GM23338 (cell line): Measurements from ENCODE around the gene SDHAF3. TPM values are rescaled to one million over a fixed set of nuclear protein-coding genes. Genes with fewer than 3 reads are reported as not detected.
"Not testable (repeated sequence)": the region's sequence is repeated elsewhere in the genome, so short reads cannot be mapped to it uniquely, and the experiment has no call there.

Experiments
- ATAC-seq: fragments of 200-7000 bp; cut with Tn5 transposase; 3 replicates; pipeline ENCODE4 v1.9.1; 2020
- DNase-seq: peaks from one replicate; pipeline ENCODE4 v3.0.0-alpha.2; 2015; ENCODE audit warnings: low spot score
- H2AFZ ChIP-seq: fragments of 200-600 bp; sonication (generic); 2 replicates; pipeline ENCODE4 v1.8.0; 2016; ENCODE audit warnings: antibody characterized with exemption, mild to moderate bottlenecking, moderate library complexity
- H3F3A ChIP-seq: fragments of 200-600 bp; sonication (generic); replicated peaks from 2 replicates; pipeline ENCODE4 v1.8.0; 2017; ENCODE audit warnings: antibody characterized with exemption, mixed run types, low read depth
- H3K27ac ChIP-seq: fragments of 200-600 bp; sonication (generic); 2 replicates; pipeline ENCODE4 v1.6.1; 2016; ENCODE audit warnings: low read depth
- H3K27me3 ChIP-seq: fragments of 200-600 bp; sonication (generic); 2 replicates; pipeline ENCODE4 v1.8.0; 2016; ENCODE audit warnings: mild to moderate bottlenecking, mixed run types, moderate library complexity; ENCODE audit not compliant: insufficient read depth
- H3K36me3 ChIP-seq: fragments of 200-600 bp; sonication (generic); 2 replicates; pipeline ENCODE4 v1.8.0; 2016; ENCODE audit warnings: mild to moderate bottlenecking; ENCODE audit not compliant: insufficient read depth
- H3K4me1 ChIP-seq: fragments of 200-600 bp; sonication (generic); 2 replicates; pipeline ENCODE4 v1.8.0; 2016; ENCODE audit warnings: mild to moderate bottlenecking, moderate library complexity; ENCODE audit not compliant: insufficient read depth
- H3K4me2 ChIP-seq: fragments of 200-600 bp; sonication (generic); 2 replicates; pipeline ENCODE4 v1.7.1; 2017; ENCODE audit warnings: mixed run types
- H3K4me3 ChIP-seq: fragments of 200-600 bp; sonication (generic); 2 replicates; pipeline ENCODE4 v1.6.1; 2016; ENCODE audit warnings: mixed run types
- H3K79me2 ChIP-seq: fragments of 200-600 bp; sonication (generic); replicated peaks from 2 replicates; pipeline ENCODE4 v1.8.0; 2017; ENCODE audit warnings: mild to moderate bottlenecking; ENCODE audit not compliant: insufficient read depth
- H3K9me2 ChIP-seq: fragments of 200-600 bp; sonication (generic); 2 replicates; pipeline ENCODE4 v1.8.0; 2017; ENCODE audit not compliant: insufficient read depth
- H4K20me1 ChIP-seq: fragments of 200-600 bp; sonication (generic); replicated peaks from 2 replicates; pipeline ENCODE4 v1.8.0; 2017; ENCODE audit warnings: mild to moderate bottlenecking; ENCODE audit not compliant: insufficient read depth
- H3K27ac Mint-ChIP-seq: 2 replicates; pipeline ENCODE4 v1.8.0; 2020; ENCODE audit warnings: inconsistent platforms, mild to moderate bottlenecking, moderate library complexity, mixed read lengths
- H3K27me3 Mint-ChIP-seq: 3 replicates; pipeline ENCODE4 v1.8.0; 2022; ENCODE audit warnings: low read depth, mild to moderate bottlenecking, moderate library complexity, mixed read lengths, inconsistent platforms; ENCODE audit not compliant: insufficient read depth, poor library complexity
- H3K36me3 Mint-ChIP-seq: 3 replicates; pipeline ENCODE4 v1.8.0; 2021; ENCODE audit warnings: low read depth, mild to moderate bottlenecking, inconsistent platforms, moderate library complexity, mixed read lengths
- H3K4me1 Mint-ChIP-seq: 3 replicates; pipeline ENCODE4 v1.8.0; 2020; ENCODE audit warnings: mild to moderate bottlenecking, inconsistent platforms, mixed read lengths
- H3K4me3 Mint-ChIP-seq: 3 replicates; pipeline ENCODE4 v1.8.0; 2021; ENCODE audit warnings: moderate library complexity, mild to moderate bottlenecking, inconsistent platforms, mixed read lengths
- H3K9me3 Mint-ChIP-seq: 3 replicates; pipeline ENCODE4 v1.8.0; 2020; ENCODE audit warnings: moderate library complexity, mild to moderate bottlenecking, inconsistent platforms, mixed read lengths
- CREB1 ChIP-seq: fragments of 250-450 bp; sonication (Bioruptor Pico); IDR thresholded peaks from 2 replicates; pipeline ENCODE4 v1.5.0; 2020; ENCODE audit warnings: low read depth, mild to moderate bottlenecking, moderate library complexity
- JUNB ChIP-seq: IDR thresholded peaks from one replicate; pipeline ENCODE4 v1.6.1; 2016; ENCODE audit warnings: antibody characterized with exemption; ENCODE audit not compliant: unreplicated experiment
- POLR2AphosphoS5 ChIP-seq: IDR thresholded peaks from 2 replicates; pipeline ENCODE4 v1.6.1; 2016; ENCODE audit warnings: antibody characterized with exemption, low read depth
- STAT1 ChIP-seq: IDR thresholded peaks from one replicate; pipeline ENCODE4 v1.6.1; 2016; ENCODE audit warnings: antibody characterized with exemption; ENCODE audit not compliant: unreplicated experiment
- polyA plus RNA-seq: library from polyadenylated mRNA; unstranded; fragments of >200 nt; fragmentation: Nextera tagmentation; extraction: Ambion mirVana; gene quantifications from 2 replicates; pipeline ENCODE4 v1.2.1, GENCODE V29; 2016
- total RNA-seq: library from RNA; depleted of rRNA; stranded (reverse); fragments of >200 nt; shearing (Covaris generic); gene quantifications from 2 replicates; pipeline ENCODE4 v1.2.3, GENCODE V29; 2014
- TF ChIP-seq, protein P1 (sequence below), 2 experiments: fragments of 200-600 bp in 1 of 2; sonication (generic) in 1 of 2; conservative IDR thresholded peaks; 2 replicates each; pipeline versions ENCODE4 v1.5.1 to v1.6.1; 2016 to 2017; ENCODE audit warnings: antibody characterized with exemption in 2 of 2, low read depth in 2 of 2, mild to moderate bottlenecking in 2 of 2, moderate library complexity in 1 of 2
- TF ChIP-seq, protein P2 (sequence below): IDR thresholded peaks from one replicate; pipeline ENCODE4 v1.6.1; 2018; ENCODE audit warnings: antibody characterized with exemption; ENCODE audit not compliant: unreplicated experiment

The SDHAF3 gene
- total and polyA plus RNA-seq, 2 experiments from 2014 or later: 35.5 to 123 TPM

DNA sequence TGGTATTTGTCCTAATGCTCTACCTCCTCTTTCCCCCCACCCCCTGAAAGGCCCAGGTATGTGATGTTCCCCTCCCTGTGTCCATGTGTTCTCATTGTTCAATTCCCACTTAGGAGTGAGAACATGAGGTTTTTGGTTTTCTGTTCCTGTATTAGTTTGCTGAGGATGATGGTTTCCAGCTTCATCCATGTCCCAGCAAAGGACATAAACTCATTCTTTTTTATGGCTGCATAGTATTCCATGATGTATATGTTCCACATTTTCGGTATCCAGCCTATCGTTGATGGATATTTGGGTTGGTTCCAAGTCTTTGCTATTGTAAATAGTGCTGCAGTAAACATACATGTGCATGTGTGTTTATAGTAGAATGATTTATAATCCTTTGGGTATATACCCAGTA lies 5.6 kb downstream of the SDHAF3 start:
- H3K4me1 ChIP-seq: peaks cover 18% of the 10 kb centered on the region
- H3K36me3 ChIP-seq, H3K27me3 Mint-ChIP-seq, H4K20me1 ChIP-seq, H2AFZ ChIP-seq, H3K4me3 ChIP-seq, H3K27me3 ChIP-seq, ATAC-seq, DNase-seq, H3F3A ChIP-seq, H3K4me2 ChIP-seq, H3K9me3 Mint-ChIP-seq, H3K27ac Mint-ChIP-seq, H3K27ac ChIP-seq, H3K9me2 ChIP-seq, H3K4me3 Mint-ChIP-seq: not testable (repeated sequence)
- H3K4me1 Mint-ChIP-seq: peaks cover 33% of the 10 kb centered on the region
- H3K79me2 ChIP-seq: peaks cover 100% of the 10 kb centered on the region
- H3K36me3 Mint-ChIP-seq: peaks cover 20% of the 10 kb centered on the region; the same call in 2 of the 3 replicates

DNA sequence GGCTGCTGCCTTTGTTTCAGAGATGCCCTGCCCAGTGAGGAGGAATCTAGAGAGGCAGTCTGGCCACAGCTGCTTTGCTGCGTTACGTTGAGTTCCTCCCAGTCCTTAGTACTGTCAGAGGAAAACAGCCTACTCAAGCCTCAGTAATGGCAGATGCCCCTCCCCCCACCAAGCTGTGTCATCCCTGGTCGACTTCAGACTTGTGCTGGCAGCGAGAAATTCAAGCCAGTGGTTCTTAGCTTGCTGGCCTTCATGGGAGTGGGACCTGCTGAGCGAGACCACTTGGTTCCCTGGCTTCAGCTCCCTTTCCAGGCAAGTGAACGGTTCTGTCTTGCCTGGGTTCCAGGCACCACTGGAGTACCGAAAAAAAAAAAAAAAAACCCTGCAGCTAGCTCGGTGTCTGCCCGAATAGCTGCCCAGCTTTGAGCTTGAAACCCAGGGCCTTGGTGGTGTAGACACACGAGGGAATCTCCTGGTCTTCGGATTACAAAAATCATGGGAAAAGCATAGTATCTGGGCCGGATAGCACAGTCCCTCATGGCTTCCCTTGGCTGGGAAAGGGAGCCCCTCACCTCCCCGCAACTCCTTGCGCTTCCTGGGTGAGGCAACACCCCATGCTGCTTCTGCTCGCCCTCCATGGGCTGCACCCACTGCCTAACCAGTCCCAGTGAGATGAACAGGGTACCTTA lies 9.1 kb downstream of the SDHAF3 start:
- TF ChIP-seq JUNB (no peak), STAT1 (no peak), CREB1 (CRISPR knock-in tag) (peak; percentile 39; the same call in 1 of the 2 replicates), POLR2AphosphoS5 (no peak)
- TF ChIP-seq, protein P1, sequence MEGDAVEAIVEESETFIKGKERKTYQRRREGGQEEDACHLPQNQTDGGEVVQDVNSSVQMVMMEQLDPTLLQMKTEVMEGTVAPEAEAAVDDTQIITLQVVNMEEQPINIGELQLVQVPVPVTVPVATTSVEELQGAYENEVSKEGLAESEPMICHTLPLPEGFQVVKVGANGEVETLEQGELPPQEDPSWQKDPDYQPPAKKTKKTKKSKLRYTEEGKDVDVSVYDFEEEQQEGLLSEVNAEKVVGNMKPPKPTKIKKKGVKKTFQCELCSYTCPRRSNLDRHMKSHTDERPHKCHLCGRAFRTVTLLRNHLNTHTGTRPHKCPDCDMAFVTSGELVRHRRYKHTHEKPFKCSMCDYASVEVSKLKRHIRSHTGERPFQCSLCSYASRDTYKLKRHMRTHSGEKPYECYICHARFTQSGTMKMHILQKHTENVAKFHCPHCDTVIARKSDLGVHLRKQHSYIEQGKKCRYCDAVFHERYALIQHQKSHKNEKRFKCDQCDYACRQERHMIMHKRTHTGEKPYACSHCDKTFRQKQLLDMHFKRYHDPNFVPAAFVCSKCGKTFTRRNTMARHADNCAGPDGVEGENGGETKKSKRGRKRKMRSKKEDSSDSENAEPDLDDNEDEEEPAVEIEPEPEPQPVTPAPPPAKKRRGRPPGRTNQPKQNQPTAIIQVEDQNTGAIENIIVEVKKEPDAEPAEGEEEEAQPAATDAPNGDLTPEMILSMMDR (conservative IDR thresholded peaks at IDR 0.05; ENCODE audit: low read depth in 2 of 2): no peak
- TF ChIP-seq, protein P2, sequence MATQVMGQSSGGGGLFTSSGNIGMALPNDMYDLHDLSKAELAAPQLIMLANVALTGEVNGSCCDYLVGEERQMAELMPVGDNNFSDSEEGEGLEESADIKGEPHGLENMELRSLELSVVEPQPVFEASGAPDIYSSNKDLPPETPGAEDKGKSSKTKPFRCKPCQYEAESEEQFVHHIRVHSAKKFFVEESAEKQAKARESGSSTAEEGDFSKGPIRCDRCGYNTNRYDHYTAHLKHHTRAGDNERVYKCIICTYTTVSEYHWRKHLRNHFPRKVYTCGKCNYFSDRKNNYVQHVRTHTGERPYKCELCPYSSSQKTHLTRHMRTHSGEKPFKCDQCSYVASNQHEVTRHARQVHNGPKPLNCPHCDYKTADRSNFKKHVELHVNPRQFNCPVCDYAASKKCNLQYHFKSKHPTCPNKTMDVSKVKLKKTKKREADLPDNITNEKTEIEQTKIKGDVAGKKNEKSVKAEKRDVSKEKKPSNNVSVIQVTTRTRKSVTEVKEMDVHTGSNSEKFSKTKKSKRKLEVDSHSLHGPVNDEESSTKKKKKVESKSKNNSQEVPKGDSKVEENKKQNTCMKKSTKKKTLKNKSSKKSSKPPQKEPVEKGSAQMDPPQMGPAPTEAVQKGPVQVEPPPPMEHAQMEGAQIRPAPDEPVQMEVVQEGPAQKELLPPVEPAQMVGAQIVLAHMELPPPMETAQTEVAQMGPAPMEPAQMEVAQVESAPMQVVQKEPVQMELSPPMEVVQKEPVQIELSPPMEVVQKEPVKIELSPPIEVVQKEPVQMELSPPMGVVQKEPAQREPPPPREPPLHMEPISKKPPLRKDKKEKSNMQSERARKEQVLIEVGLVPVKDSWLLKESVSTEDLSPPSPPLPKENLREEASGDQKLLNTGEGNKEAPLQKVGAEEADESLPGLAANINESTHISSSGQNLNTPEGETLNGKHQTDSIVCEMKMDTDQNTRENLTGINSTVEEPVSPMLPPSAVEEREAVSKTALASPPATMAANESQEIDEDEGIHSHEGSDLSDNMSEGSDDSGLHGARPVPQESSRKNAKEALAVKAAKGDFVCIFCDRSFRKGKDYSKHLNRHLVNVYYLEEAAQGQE: no peak
- peaks cover 100% of the 10 kb centered on the region for H3K79me2 ChIP-seq
- H3K4me1 ChIP-seq: peaks cover 9% of the 10 kb centered on the region
- ATAC-seq (peak; percentile 91), DNase-seq (peak; percentile 68)
- Mint-ChIP-seq H3K9me3 (peaks cover 6% of the 10 kb centered on the region; the same call in 2 of the 3 replicates), H3K4me3 (no peak overlapping the region), H3K4me1 (peaks cover 19% of the 10 kb centered on the region), H3K27me3 (no peaks in the 10 kb centered on the region), H3K36me3 (peaks cover 33% of the 10 kb centered on the region; the same call in 2 of the 3 replicates), H3K27ac (peak overlapping the region; percentile 86; the same call in 1 of the 2 replicates)
- no peak overlapping the region; the same call in 1 of the 2 replicates for H3K27ac ChIP-seq
- no peaks in the 10 kb centered on the region for H3K36me3 ChIP-seq
- H3K9me2 ChIP-seq: no peaks in the 10 kb centered on the region
- peak overlapping the region; percentile 18; the same call in 1 of the 2 replicates for H3K4me3 ChIP-seq
- peak overlapping the region; percentile 70 for H3K4me2 ChIP-seq
- no peaks in the 10 kb centered on the region for H4K20me1 ChIP-seq
- H3F3A ChIP-seq: no peaks in the 10 kb centered on the region
- H2AFZ ChIP-seq: no peak overlapping the region
- H3K27me3 ChIP-seq: no peaks in the 10 kb centered on the region
